H1 (cell line): Measurements from ENCODE around the gene PMM2. TPM values are rescaled to one million over a fixed set of nuclear protein-coding genes. Genes with fewer than 3 reads are reported as not detected.

ENCODE experiments used
- CTCF ChIA-PET: fragments of 300-600 bp; sonication (Branson Sonifier 250); formaldehyde crosslinking; loops from one replicate; lab custom pipeline; 2021; ENCODE audit not compliant: partially characterized antibody; lab: Charles Lee
- POLR2A ChIA-PET: fragments of 300-600 bp; sonication (Branson Sonifier 250); formaldehyde crosslinking; loops from one replicate; lab custom pipeline; 2021; ENCODE audit warnings: inconsistent platforms; ENCODE audit not compliant: partially characterized antibody; lab: Charles Lee
- DNase-seq, 2 experiments: peaks; one replicate each; pipeline versions ENCODE4 v3.0.0 to v3.0.0-alpha.2; 2010 to 2022; ENCODE audit warnings: low spot score in 2 of 2, low read depth in 1 of 2, mixed read lengths in 1 of 2
- FAIRE-seq: peaks from 2 replicates; lab custom pipeline; 2011; peaks lifted over from hg19 to GRCh38; lab: Jason Lieb, UNC
- H2AFZ ChIP-seq: 2 replicates; pipeline ENCODE4 v1.8.1; 2012; ENCODE audit warnings: low read length, inconsistent platforms
- H2AK5ac ChIP-seq: 2 replicates; pipeline ENCODE4 v1.6.1; 2013; ENCODE audit warnings: low read depth, low read length
- H2BK120ac ChIP-seq: replicated peaks from 2 replicates; pipeline ENCODE3; 2013; ENCODE audit warnings: low read depth, low read length, inconsistent platforms
- H2BK12ac ChIP-seq: 2 replicates; pipeline ENCODE4 v1.6.1; 2013; ENCODE audit warnings: low read depth, low read length
- H2BK15ac ChIP-seq: 2 replicates; pipeline ENCODE4 v1.6.1; 2013; ENCODE audit warnings: low read length
- H2BK20ac ChIP-seq: 2 replicates; pipeline ENCODE4 v1.6.1; 2013; ENCODE audit warnings: low read length
- H2BK5ac ChIP-seq: 2 replicates; pipeline ENCODE4 v1.6.1; 2013; ENCODE audit warnings: low read depth, low read length
- H3K14ac ChIP-seq: 2 replicates; pipeline ENCODE4 v1.6.1; 2013; ENCODE audit warnings: inconsistent platforms; ENCODE audit not compliant: insufficient read length
- H3K18ac ChIP-seq: 2 replicates; pipeline ENCODE4 v1.6.1; 2013; ENCODE audit warnings: low read length; ENCODE audit errors: extremely low read depth
- H3K23ac ChIP-seq: 2 replicates; pipeline ENCODE4 v1.6.1; 2013; ENCODE audit warnings: inconsistent platforms; ENCODE audit not compliant: insufficient read length
- H3K23me2 ChIP-seq: 2 replicates; pipeline ENCODE4 v1.6.1; 2013; ENCODE audit warnings: low read depth, low read length
- H3K27ac ChIP-seq: 2 replicates; pipeline ENCODE4 v1.6.1; 2011; ENCODE audit warnings: low read depth, low read length, inconsistent platforms
- H3K27me3 ChIP-seq, 4 experiments: replicated peaks in 1 of 4; 1 replicate in 1 of 4; 2 replicates in 3 of 4; pipeline versions ENCODE4 v1.6.1 to v1.8.1; 2011 to 2013; ENCODE audit warnings: low read length in 3 of 4, mild to moderate bottlenecking in 3 of 4, inconsistent platforms in 2 of 4, mixed read lengths in 2 of 4, moderate library complexity in 1 of 4; ENCODE audit not compliant: control insufficient read depth in 3 of 4, insufficient read depth in 3 of 4; ENCODE audit errors: extremely low read depth in 1 of 4
- H3K36me3 ChIP-seq, 4 experiments: 2 replicates each; pipeline versions ENCODE4 v1.6.1 to v1.8.1; 2011 to 2013; ENCODE audit warnings: mild to moderate bottlenecking in 4 of 4, low read length in 3 of 4, moderate library complexity in 2 of 4, control low read depth in 1 of 4, inconsistent platforms in 1 of 4; ENCODE audit not compliant: insufficient read depth in 4 of 4, control insufficient read depth in 2 of 4
- H3K4ac ChIP-seq: replicated peaks from 2 replicates; pipeline ENCODE3; 2013; ENCODE audit warnings: low read length, low read depth, mixed read lengths, inconsistent platforms; ENCODE audit not compliant: insufficient read length
- H3K4me1 ChIP-seq, 4 experiments: replicated peaks in 1 of 4; 1 replicate in 1 of 4; 2 replicates in 3 of 4; pipeline versions ENCODE4 v1.6.1 to v1.8.1; 2011 to 2013; ENCODE audit warnings: low read length in 3 of 4, inconsistent platforms in 2 of 4, mixed read lengths in 1 of 4; ENCODE audit not compliant: insufficient read depth in 4 of 4, control insufficient read depth in 3 of 4
- H3K4me2 ChIP-seq, 2 experiments: 2 replicates each; pipeline versions ENCODE4 v1.6.1 to v1.8.1; 2011 to 2013; ENCODE audit warnings: low read depth in 2 of 2, low read length in 2 of 2, control low read depth in 1 of 2, inconsistent platforms in 1 of 2, mild to moderate bottlenecking in 1 of 2; ENCODE audit not compliant: insufficient read depth in 1 of 2
- H3K4me3 ChIP-seq, 4 experiments: fragments of 200-600, 300-600 bp in 1 of 4; sonication (generic), shearing (Covaris generic), sonication (Bioruptor Twin) in 1 of 4; 2 replicates each; pipeline versions ENCODE4 v1.5.1 to v1.8.1; 2011 to 2016; ENCODE audit warnings: low read length in 4 of 4, low read depth in 3 of 4, control low read depth in 2 of 4, inconsistent platforms in 2 of 4, mild to moderate bottlenecking in 2 of 4, mixed read lengths in 1 of 4, moderate library complexity in 1 of 4; ENCODE audit not compliant: insufficient read depth in 2 of 4; ENCODE audit errors: extremely low read depth in 1 of 4
- H3K56ac ChIP-seq: replicated peaks from 2 replicates; pipeline ENCODE3; 2013; ENCODE audit warnings: low read depth, mild to moderate bottlenecking, mixed read lengths, low read length, inconsistent platforms; ENCODE audit not compliant: insufficient read length
- H3K79me1 ChIP-seq: 2 replicates; pipeline ENCODE4 v1.6.1; 2013; ENCODE audit warnings: low read depth, low read length, control low read depth
- H3K79me2 ChIP-seq, 2 experiments: 2 replicates each; pipeline versions ENCODE4 v1.6.1 to v1.8.1; 2012 to 2013; ENCODE audit warnings: low read length in 2 of 2, mild to moderate bottlenecking in 2 of 2, inconsistent platforms in 1 of 2; ENCODE audit not compliant: insufficient read depth in 2 of 2, control insufficient read depth in 1 of 2
- H3K9ac ChIP-seq, 4 experiments: replicated peaks in 1 of 4; 1 replicate in 1 of 4; 2 replicates in 3 of 4; pipeline versions ENCODE4 v1.6.1 to v1.8.1; 2011 to 2013; ENCODE audit warnings: low read depth in 3 of 4, low read length in 3 of 4, control low read depth in 2 of 4, mild to moderate bottlenecking in 2 of 4, moderate library complexity in 2 of 4, inconsistent platforms in 1 of 4; ENCODE audit errors: extremely low read depth in 1 of 4
- H3K9me3 ChIP-seq, 2 experiments: 2 replicates each; pipeline versions ENCODE4 v1.6.1 to v1.8.1; 2012 to 2013; ENCODE audit warnings: mild to moderate bottlenecking in 2 of 2, moderate library complexity in 2 of 2, control low read depth in 1 of 2, inconsistent platforms in 1 of 2, low read depth in 1 of 2, low read length in 1 of 2, mixed read lengths in 1 of 2; ENCODE audit not compliant: insufficient read depth in 2 of 2
- H4K20me1 ChIP-seq, 2 experiments: replicated peaks in 1 of 2; 2 replicates each; pipeline versions ENCODE3 to v1.8.1; 2011 to 2013; ENCODE audit warnings: inconsistent platforms in 2 of 2, low read length in 2 of 2, mild to moderate bottlenecking in 1 of 2; ENCODE audit not compliant: insufficient read depth in 2 of 2, control insufficient read depth in 1 of 2
- H4K5ac ChIP-seq: 2 replicates; pipeline ENCODE4 v1.6.1; 2013; ENCODE audit warnings: low read length, low read depth, mixed read lengths, inconsistent platforms; ENCODE audit not compliant: insufficient read length
- H4K8ac ChIP-seq: 2 replicates; pipeline ENCODE4 v1.8.0; 2013; ENCODE audit warnings: mild to moderate bottlenecking, moderate library complexity, low read length, inconsistent platforms; ENCODE audit not compliant: insufficient read depth; ENCODE audit errors: extremely low read depth
- H4K91ac ChIP-seq: replicated peaks from 2 replicates; pipeline ENCODE3; 2013; ENCODE audit warnings: low read length, mixed read lengths, inconsistent platforms; ENCODE audit not compliant: insufficient read length
- KDM5A ChIP-seq: fragments of 200-600 bp; IDR thresholded peaks from 2 replicates; pipeline ENCODE4 v1.7.1; 2012; ENCODE audit warnings: mild to moderate bottlenecking, low read length, inconsistent platforms, mixed read lengths
- POLR2AphosphoS5 ChIP-seq: IDR thresholded peaks from 2 replicates; pipeline ENCODE4 v1.6.1; 2011; ENCODE audit warnings: low read depth, low read length
- WGBS, 2 experiments: shearing (Covaris generic) in 1 of 2; methylation state at CpG; one replicate each; pipeline versions ENCODE4 v1.1.6 to v1.1.7; 2013 to 2015; ENCODE audit warnings: low lambda C conversion rate in 2 of 2, mixed read lengths in 2 of 2, inconsistent platforms in 1 of 2, low coverage in 1 of 2, missing lambda C conversion rate in 1 of 2; ENCODE audit not compliant: insufficient replicate concordance in 2 of 2, insufficient coverage in 1 of 2, insufficient read length in 1 of 2; ENCODE audit errors: extremely low coverage in 1 of 2, missing lambda C conversion rate in 1 of 2; 5-methylcytosine and 5-hydroxymethylcytosine counted together
- polyA plus RNA-seq, 7 experiments: library from polyadenylated mRNA; depleted of rRNA in 3 of 7; stranded (reverse) in 5 of 7; unstranded in 2 of 7; fragments of >200 nt in 5 of 7; fragments of 200-250 nt in 2 of 7; gene quantifications; 1 replicate in 5 of 7; 2 replicates in 1 of 7; 4 replicates in 1 of 7; pipeline versions ENCODE4 v1.2.1 to v1.2.3, GENCODE V29; 2011 to 2013; ENCODE audit warnings: missing spikeins in 2 of 7, mixed read lengths in 2 of 7
- total RNA-seq: library from RNA; stranded (reverse); fragmentation: NEBNext Ultra II Directional; extraction: Animal tissue kit (Norgen Biotek cat#: 25700); gene quantifications from 2 replicates; pipeline ENCODE4 v1.2.1, GENCODE V29; 2021

PMM2 gene
- total and polyA plus RNA-seq, 2 of the 8 experiments (the other 6 are each of a cell fraction or from before 2014, with no cell fraction given) = 26.2 to 49.4 TPM

DNA sequence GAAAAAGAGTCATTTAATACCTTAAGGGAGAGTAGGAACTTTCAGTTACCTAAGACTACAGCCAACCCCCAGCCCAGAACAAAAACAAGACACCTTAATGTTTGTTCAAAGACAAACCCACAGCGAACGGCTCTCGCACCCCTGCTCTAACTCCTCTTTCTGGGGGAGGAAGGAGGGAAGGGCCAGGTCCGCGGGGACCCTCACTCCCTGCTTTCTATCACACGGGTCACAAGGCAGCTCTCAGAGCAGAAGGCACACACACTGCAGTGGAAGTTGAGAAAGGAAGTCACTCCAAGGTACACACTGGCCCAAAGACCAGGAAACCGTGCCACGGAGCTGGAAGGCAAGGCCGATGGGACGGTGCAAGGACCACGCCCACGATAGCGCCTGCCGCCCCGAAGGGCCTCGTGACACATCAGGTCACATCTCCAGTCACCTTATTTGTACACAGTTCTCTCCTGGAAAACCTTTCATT is 94.5 kb downstream of the PMM2 start:
- no peaks in the 10 kb centered on the region for H3K9me3 ChIP-seq
- H3K79me2 ChIP-seq = no peaks in the 10 kb centered on the region
- H2BK15ac ChIP-seq = no peak overlapping the region
- peaks cover 38 to 64% (median 50%) of the 10 kb centered on the region in 4 experiments for H3K36me3 ChIP-seq
- H2AFZ ChIP-seq = no peak overlapping the region
- CTCF ChIA-PET = interaction anchor here (0.6 to 1.5 kb wide), 4 partner anchors 11 to 307 kb away, joined by 3 to 5 read pairs (median 4); no protein-coding TSS in a partner anchor
- no peak overlapping the region; the same call in 1 of the 2 replicates for H3K18ac ChIP-seq
- no peak overlapping the region for H2BK5ac ChIP-seq
- no peak overlapping the region for H2BK120ac ChIP-seq
- H3K56ac ChIP-seq = no peak overlapping the region
- TF ChIP-seq KDM5A = no peak
- peak; percentile 48 for TF ChIP-seq POLR2AphosphoS5
- H4K20me1 ChIP-seq = peaks cover 2 to 15% of the 10 kb centered on the region in 2 experiments
- no peaks in the 10 kb centered on the region for H3K79me1 ChIP-seq
- H2BK12ac ChIP-seq = no peak overlapping the region
- H3K4ac ChIP-seq = no peak overlapping the region
- H3K4me1 ChIP-seq = no peaks in the 10 kb centered on the region
- WGBS, 2 experiments = 93% methylated on average over 16 of the region's 16 CpGs; no CpG with 5 or more reads in 1 of the 2 experiments
- DNase-seq (no peak), FAIRE-seq (no peak)
- H3K14ac ChIP-seq = no peak overlapping the region
- H4K91ac ChIP-seq = no peak overlapping the region
- no peak overlapping the region for H4K8ac ChIP-seq
- no peak overlapping the region for H2BK20ac ChIP-seq
- no peak overlapping the region for H3K9ac ChIP-seq
- no peak overlapping the region for H4K5ac ChIP-seq
- H3K27ac ChIP-seq = no peak overlapping the region
- H3K23ac ChIP-seq = no peak overlapping the region
- POLR2A ChIA-PET = interaction anchor here (0.6 to 1.8 kb wide), 3 partner anchors 9 to 275 kb away, joined by 3 to 4 read pairs (median 4); no protein-coding TSS in a partner anchor
- no peak overlapping the region for H2AK5ac ChIP-seq
- H3K27me3 ChIP-seq = no peaks in the 10 kb centered on the region
- H3K4me3 ChIP-seq = no peak overlapping the region
- no peaks in the 10 kb centered on the region for H3K23me2 ChIP-seq
- H3K4me2 ChIP-seq = no peak overlapping the region
